Measurements from ENCODE around the gene CDK5R1.

CDK5R1 gene

DNA sequence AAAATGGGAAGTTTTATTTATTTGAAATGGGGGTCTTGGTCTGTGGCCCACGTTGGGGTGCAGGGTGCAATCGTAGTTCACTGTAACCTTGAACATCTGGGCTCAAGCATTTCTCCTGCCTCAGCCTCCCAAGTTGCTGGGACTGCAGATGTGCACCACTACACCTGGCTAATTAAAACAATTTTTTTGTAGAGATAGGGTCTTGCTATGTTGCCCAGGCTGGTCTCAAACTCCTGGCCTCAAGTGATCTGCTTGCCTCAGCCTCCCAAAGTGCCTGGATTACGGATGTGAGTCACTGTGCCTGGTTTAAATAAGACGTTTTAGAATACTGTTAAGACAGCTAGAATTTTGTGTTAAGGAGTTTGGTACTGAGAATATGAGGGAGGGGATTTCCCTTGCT is 26.7 kb upstream of the CDK5R1 start:
- DNase-seq (ENCODE audit: extremely low read depth, low read depth), result no peak
- TF ChIP-seq, protein P1, sequence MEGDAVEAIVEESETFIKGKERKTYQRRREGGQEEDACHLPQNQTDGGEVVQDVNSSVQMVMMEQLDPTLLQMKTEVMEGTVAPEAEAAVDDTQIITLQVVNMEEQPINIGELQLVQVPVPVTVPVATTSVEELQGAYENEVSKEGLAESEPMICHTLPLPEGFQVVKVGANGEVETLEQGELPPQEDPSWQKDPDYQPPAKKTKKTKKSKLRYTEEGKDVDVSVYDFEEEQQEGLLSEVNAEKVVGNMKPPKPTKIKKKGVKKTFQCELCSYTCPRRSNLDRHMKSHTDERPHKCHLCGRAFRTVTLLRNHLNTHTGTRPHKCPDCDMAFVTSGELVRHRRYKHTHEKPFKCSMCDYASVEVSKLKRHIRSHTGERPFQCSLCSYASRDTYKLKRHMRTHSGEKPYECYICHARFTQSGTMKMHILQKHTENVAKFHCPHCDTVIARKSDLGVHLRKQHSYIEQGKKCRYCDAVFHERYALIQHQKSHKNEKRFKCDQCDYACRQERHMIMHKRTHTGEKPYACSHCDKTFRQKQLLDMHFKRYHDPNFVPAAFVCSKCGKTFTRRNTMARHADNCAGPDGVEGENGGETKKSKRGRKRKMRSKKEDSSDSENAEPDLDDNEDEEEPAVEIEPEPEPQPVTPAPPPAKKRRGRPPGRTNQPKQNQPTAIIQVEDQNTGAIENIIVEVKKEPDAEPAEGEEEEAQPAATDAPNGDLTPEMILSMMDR (IDR thresholded peaks at IDR 0.05; ENCODE audit: low read depth, low read length), result no peak

DNA sequence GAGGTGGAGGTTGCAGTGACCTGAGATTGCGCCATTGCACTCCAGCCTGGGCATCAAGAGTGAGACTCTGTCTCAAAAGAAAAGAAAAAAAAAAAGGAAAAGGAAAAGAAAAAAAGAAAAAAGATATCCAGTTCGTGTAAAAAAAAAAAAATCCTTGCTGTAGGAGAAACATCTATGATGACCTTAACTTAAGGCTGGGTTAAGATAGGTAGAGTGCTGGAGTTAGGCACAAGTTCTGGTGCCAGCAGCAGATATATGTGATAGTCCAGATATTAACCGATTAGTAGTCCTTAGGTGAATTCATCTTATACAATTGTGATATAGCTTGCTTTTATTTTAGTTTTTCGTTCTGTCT is 25.3 kb upstream of the CDK5R1 start:
- DNase-seq (ENCODE audit: extremely low read depth, low read depth), result no peak
- TF ChIP-seq, protein P1 (IDR thresholded peaks at IDR 0.05; ENCODE audit: low read depth, low read length), result no peak

DNA sequence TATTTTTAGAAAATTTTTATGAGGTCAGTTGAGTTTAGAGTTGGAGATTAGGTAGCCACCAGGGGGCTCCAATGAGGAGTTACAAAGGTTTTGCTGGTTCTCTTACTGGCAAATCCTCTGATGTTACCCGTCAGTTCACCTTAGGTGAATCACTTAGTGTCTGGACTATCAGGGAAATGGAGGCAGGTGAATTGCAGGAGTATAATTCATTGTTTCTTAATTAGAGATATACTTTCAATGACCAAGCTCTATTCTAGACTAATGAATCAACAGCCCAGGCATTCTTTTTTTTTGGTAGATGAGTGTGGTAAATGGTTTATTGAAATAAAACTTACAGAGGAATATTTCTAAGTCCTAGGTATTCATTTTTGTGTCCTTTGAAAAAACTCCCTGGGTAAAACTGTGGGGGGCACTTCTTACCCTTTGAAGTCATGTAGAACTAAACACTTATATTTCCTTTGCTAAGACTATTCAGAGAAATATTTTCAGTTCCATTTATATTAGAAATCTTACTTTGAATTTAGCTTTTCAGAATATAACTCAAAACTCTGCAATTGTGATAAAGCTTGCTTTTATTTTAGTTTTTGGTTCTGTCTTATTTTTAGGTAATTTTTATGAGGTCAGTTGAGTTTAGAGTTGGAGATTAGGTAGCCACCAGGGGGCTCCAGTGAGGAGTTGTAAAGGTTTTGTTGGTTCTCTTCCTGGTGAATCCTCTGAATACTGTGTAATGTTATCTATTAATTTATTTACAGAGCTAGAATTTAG is 24.8 kb upstream of the CDK5R1 start:
- TF ChIP-seq, protein P1 (IDR thresholded peaks at IDR 0.05; ENCODE audit: low read depth, low read length), result peak; percentile 58
- no peak for DNase-seq (ENCODE audit: extremely low read depth, low read depth)

DNA sequence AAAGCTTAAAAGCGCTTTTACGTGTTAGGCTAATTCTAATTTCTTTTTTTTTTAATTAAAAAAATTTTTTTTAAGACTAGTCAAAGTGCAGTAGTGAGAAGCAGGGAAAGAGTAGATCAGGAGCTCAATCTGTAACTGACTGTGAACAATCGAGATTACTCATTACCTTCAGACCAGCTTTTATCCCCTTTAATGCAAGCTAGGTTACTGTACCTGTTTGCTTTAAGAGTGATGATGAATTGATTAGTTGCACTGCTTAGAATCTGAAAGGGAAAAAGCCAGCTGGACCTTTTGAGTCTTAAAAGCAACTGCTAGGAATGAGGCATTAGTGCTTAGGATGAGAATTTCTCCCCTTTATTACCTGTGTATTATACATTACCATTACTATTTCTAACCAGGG is 23.5 kb upstream of the CDK5R1 start:
- no peak for DNase-seq (ENCODE audit: extremely low read depth, low read depth)
- TF ChIP-seq, protein P1 (IDR thresholded peaks at IDR 0.05; ENCODE audit: low read depth, low read length), result no peak

DNA sequence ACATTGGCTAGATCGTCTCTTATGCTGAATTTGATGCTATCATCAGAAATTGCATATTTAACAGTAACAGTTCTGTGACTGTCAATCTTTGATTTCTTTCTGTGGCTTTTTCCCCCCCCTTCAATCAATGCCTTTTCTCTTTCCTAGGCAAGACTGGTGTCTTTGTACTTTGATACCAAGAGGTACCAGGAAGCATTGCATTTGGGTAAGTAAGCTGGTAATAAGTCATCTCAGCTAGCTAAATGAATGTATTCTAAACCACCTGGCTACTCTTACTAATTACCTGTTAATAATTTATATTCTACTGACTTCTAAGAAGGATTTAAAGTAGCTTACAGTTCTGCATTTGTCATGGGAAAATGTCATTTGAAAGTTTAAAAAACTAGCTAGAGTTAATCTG is 22.4 kb upstream of the CDK5R1 start:
- no peak for DNase-seq (ENCODE audit: extremely low read depth, low read depth)
- TF ChIP-seq, protein P1 (IDR thresholded peaks at IDR 0.05; ENCODE audit: low read depth, low read length), result no peak

DNA sequence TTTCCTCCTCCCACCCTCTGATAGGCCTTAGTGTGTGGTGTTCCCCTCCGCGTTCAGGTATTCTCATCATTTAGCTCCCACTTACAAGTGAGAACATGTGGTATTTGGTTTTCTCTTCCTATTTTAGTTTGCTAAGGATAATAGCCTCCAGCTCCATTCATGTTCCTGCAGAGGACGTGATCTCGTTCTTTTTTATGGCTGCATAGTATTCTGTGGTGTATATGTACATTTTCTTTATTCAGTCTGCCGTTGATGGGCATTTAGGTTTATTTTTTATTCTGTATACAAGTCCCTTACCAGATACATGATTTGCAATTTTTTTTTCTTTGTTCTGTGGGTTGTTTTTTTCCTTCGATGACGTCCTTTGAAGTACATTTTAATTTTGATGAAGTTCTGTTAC is 18.8 kb upstream of the CDK5R1 start:
- TF ChIP-seq, protein P1 (IDR thresholded peaks at IDR 0.05; ENCODE audit: low read depth, low read length), result no peak
- no peak for DNase-seq (ENCODE audit: extremely low read depth, low read depth)

DNA sequence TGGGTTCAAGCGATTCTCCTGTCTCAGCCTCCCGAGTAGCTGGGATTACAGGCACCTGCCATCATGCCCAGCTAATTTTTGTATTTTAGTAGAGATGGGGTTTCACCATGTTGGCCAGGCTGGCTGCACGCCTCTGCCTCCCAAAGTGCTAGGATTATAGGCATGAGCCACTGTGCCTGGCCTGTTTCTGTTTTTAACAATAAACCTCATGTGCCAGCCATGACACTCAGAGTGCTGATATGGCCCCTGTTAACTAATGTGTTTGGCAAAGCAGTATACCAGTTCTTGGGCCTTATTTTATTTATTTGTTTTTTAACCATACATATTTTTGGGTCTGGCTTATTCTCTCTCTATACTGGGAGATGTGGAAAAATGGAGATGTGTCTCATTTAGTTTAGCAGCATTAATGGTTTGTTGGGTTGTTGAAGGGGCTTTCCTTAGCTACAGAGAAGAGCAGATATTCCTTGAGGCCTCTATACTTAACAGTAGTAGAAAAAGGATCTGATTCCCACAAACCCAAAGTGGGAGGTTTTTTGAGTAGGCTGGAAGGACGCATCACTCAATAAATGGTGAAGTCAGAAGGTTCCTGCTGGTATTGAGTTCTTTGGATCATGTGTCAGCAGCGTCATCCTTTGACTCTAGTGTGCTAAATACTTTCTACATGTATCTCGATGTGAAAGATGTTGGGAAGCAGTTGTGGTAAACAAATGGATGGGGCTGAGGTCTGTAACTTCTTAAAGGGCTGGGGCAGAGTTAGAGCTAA is 16.2 kb upstream of the CDK5R1 start:
- TF ChIP-seq, protein P1 (IDR thresholded peaks at IDR 0.05; ENCODE audit: low read depth, low read length), result no peak
- no peak for DNase-seq (ENCODE audit: extremely low read depth, low read depth)

Measured in AG09319 (cell line).